Panc1 (cell line): ENCODE results near the gene EVL. TPM values are rescaled to one million over a fixed set of nuclear protein-coding genes. Genes with fewer than 3 reads are reported as not detected.

ENCODE experiments used
- ATAC-seq: fragments of 200-7000 bp; cut with Tn5 transposase; 2 replicates; pipeline ENCODE4 v1.9.1; 2020; ENCODE audit warnings: mild to moderate bottlenecking, moderate library complexity
- BruUV-seq: library from RNA; stranded (reverse); fragments of 400-500 nt; replicated peaks from 2 replicates; lab custom pipeline; 2021; lab: Mats Ljungman, UMichigan
- CTCF ChIA-PET: fragments of 300-600 bp; sonication (Branson Sonifier 250); formaldehyde crosslinking; loops from one replicate; lab custom pipeline; 2022; ENCODE audit warnings: antibody characterized with exemption; lab: Charles Lee
- POLR2A ChIA-PET: fragments of 300-600 bp; sonication (Branson Sonifier 250); formaldehyde crosslinking; loops from one replicate; lab custom pipeline; 2022; ENCODE audit warnings: antibody characterized with exemption; lab: Charles Lee
- DNase-seq: peaks from one replicate; pipeline ENCODE4 v3.0.0-alpha.2; 2010; ENCODE audit warnings: low read depth, low spot score
- H3K27ac ChIP-seq: 2 replicates; pipeline ENCODE4 v1.5.1; 2011; ENCODE audit warnings: mild to moderate bottlenecking, low read length, inconsistent platforms
- H3K27me3 ChIP-seq: fragments of 200-500 bp; sonication (Bioruptor generic); 2 replicates; pipeline ENCODE4 v1.6.0; 2014; ENCODE audit warnings: low read length, inconsistent platforms; ENCODE audit not compliant: control insufficient read depth, insufficient read depth
- H3K36me3 ChIP-seq: fragments of 200-500 bp; sonication (Bioruptor generic); 2 replicates; pipeline ENCODE4 v1.5.1; 2014; ENCODE audit warnings: inconsistent platforms, mild to moderate bottlenecking, low read length, moderate library complexity; ENCODE audit not compliant: control insufficient read depth, insufficient read depth
- H3K4me1 ChIP-seq: 2 replicates; pipeline ENCODE4 v1.5.1; 2011; ENCODE audit warnings: inconsistent platforms, mild to moderate bottlenecking, low read length, moderate library complexity; ENCODE audit not compliant: control insufficient read depth, insufficient read depth
- H3K4me3 ChIP-seq, 2 experiments: 2 replicates each; pipeline ENCODE4 v1.5.1; 2011 to 2012; ENCODE audit warnings: low read depth in 2 of 2, low read length in 2 of 2, mild to moderate bottlenecking in 2 of 2, inconsistent platforms in 1 of 2, moderate library complexity in 1 of 2
- H3K9me3 ChIP-seq: fragments of 200-500 bp; sonication (Bioruptor generic); 2 replicates; pipeline ENCODE4 v1.5.1; 2014; ENCODE audit warnings: low read depth, mild to moderate bottlenecking, inconsistent platforms, low read length, moderate library complexity; ENCODE audit not compliant: control insufficient read depth, insufficient read depth
- POLR2AphosphoS5 ChIP-seq: IDR thresholded peaks from 2 replicates; pipeline ENCODE4 v1.6.1; 2012; ENCODE audit warnings: mild to moderate bottlenecking, low read depth, low read length, moderate library complexity
- SIN3A ChIP-seq: IDR thresholded peaks from 2 replicates; pipeline ENCODE4 v1.6.1; 2012; ENCODE audit warnings: low read depth, mild to moderate bottlenecking, low read length, moderate library complexity, borderline replicate concordance; ENCODE audit not compliant: insufficient read depth
- TCF7L2 ChIP-seq: IDR thresholded peaks from 2 replicates; pipeline ENCODE4 v1.6.1; 2011; ENCODE audit warnings: mild to moderate bottlenecking, low read depth, low read length, inconsistent platforms
- in situ Hi-C: cut with HindIII; loops from 2 replicates; pipeline ENCODE4 v1.10.0; 2016; ENCODE audit warnings: low sequenced_read_pairs, low pct_unique_long_range_greater_than_20kb
- intact Hi-C: fragments of 100-400 bp; cut with micrococcal nuclease; formaldehyde crosslinking; loops from one replicate; pipeline ENCODE4 v1.10.0; 2022; ENCODE audit not compliant: unreplicated experiment
- total RNA-seq: library from RNA; stranded (reverse); gene quantifications from one replicate; pipeline ENCODE4 v1.2.1, GENCODE V29; 2021; ENCODE audit not compliant: unreplicated experiment
- TF ChIP-seq, protein P1 (sequence below), 2 experiments: IDR thresholded peaks; 2 replicates each; pipeline ENCODE4 v1.6.1; 2011 to 2012; ENCODE audit warnings: low read depth in 2 of 2, control low read depth in 1 of 2, low read length in 1 of 2, mild to moderate bottlenecking in 1 of 2, moderate library complexity in 1 of 2; ENCODE audit not compliant: insufficient read depth in 1 of 2
- TF ChIP-seq, protein P2 (sequence below): fragments of 450-650 bp; IDR thresholded peaks from 2 replicates; pipeline ENCODE4 v1.5.1; 2017; ENCODE audit warnings: mild to moderate bottlenecking

The EVL gene
- total RNA-seq, 1 experiment from 2014 or later: 38.3 TPM

DNA sequence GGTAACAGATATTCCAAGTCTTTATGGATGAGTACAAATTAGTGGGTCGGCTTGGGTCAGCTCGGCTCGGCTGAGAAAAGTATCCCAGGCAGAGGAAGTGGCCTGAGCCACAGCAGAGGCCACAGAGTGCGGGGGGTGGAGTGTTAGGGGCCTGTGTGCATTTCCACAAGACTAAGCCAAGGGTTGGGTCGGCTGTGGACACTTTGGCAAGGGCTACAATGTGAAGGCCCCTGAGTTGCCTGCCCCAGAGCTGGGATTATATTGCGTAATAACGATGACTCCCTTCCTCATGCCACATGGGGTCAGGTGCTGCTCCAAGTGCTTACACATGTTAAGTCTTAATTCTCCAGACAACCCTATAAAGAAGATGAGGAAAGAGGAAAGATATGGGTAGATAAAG lies 11.4 kb downstream of the EVL start:
- no peak for TF ChIP-seq SIN3A
- TF ChIP-seq, protein P1, sequence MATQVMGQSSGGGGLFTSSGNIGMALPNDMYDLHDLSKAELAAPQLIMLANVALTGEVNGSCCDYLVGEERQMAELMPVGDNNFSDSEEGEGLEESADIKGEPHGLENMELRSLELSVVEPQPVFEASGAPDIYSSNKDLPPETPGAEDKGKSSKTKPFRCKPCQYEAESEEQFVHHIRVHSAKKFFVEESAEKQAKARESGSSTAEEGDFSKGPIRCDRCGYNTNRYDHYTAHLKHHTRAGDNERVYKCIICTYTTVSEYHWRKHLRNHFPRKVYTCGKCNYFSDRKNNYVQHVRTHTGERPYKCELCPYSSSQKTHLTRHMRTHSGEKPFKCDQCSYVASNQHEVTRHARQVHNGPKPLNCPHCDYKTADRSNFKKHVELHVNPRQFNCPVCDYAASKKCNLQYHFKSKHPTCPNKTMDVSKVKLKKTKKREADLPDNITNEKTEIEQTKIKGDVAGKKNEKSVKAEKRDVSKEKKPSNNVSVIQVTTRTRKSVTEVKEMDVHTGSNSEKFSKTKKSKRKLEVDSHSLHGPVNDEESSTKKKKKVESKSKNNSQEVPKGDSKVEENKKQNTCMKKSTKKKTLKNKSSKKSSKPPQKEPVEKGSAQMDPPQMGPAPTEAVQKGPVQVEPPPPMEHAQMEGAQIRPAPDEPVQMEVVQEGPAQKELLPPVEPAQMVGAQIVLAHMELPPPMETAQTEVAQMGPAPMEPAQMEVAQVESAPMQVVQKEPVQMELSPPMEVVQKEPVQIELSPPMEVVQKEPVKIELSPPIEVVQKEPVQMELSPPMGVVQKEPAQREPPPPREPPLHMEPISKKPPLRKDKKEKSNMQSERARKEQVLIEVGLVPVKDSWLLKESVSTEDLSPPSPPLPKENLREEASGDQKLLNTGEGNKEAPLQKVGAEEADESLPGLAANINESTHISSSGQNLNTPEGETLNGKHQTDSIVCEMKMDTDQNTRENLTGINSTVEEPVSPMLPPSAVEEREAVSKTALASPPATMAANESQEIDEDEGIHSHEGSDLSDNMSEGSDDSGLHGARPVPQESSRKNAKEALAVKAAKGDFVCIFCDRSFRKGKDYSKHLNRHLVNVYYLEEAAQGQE (IDR thresholded peaks at IDR 0.05; ENCODE audit: insufficient read depth in 1 of 2, low read depth in 2 of 2, low read length in 1 of 2): no peak
- no peak for TF ChIP-seq POLR2AphosphoS5
- TF ChIP-seq, protein P2, sequence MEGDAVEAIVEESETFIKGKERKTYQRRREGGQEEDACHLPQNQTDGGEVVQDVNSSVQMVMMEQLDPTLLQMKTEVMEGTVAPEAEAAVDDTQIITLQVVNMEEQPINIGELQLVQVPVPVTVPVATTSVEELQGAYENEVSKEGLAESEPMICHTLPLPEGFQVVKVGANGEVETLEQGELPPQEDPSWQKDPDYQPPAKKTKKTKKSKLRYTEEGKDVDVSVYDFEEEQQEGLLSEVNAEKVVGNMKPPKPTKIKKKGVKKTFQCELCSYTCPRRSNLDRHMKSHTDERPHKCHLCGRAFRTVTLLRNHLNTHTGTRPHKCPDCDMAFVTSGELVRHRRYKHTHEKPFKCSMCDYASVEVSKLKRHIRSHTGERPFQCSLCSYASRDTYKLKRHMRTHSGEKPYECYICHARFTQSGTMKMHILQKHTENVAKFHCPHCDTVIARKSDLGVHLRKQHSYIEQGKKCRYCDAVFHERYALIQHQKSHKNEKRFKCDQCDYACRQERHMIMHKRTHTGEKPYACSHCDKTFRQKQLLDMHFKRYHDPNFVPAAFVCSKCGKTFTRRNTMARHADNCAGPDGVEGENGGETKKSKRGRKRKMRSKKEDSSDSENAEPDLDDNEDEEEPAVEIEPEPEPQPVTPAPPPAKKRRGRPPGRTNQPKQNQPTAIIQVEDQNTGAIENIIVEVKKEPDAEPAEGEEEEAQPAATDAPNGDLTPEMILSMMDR: no peak
- no peak for TF ChIP-seq TCF7L2
- Histone ChIP-seq H3K9me3 (no peaks in the 10 kb centered on the region), H3K4me1 (no peaks in the 10 kb centered on the region), H3K36me3 (no peaks in the 10 kb centered on the region), H3K4me3 (no peak overlapping the region), H3K27me3 (no peaks in the 10 kb centered on the region), H3K27ac (no peak overlapping the region)
- in situ Hi-C loops (no loop called here), intact Hi-C loops (no loop called here)
- DNase-seq (no peak), ATAC-seq (no peak)
- ChIA-PET POLR2A (no interaction called here), CTCF (no interaction called here)
- no TSS peak for BruUV-seq

DNA sequence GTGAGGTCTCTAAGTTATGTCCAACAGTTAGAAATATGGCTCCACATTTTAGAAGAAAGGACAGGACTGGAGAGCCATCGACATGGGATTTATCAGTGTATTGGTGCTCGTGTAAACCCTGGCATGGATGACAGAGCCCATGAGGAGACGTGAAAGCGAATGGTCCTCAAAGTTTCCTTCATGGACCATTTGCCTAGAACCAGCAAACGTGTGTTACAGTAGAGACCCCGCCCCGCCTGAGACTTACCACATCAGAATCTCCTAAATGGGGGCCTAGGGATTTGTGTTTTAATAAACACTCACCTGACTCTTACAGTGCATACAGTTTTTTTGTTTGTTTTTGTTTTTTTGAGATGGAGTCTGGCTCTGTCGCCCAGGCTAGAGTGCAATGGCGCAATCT lies 12.2 kb downstream of the EVL start:
- no peak for DNase-seq
- no peak overlapping the region for H3K27ac ChIP-seq
- ATAC-seq: no peak
- H3K4me3 ChIP-seq: no peak overlapping the region
- no peaks in the 10 kb centered on the region for H3K27me3 ChIP-seq
- TF ChIP-seq, protein P2: no peak
- TF ChIP-seq, protein P1 (IDR thresholded peaks at IDR 0.05; ENCODE audit: insufficient read depth in 1 of 2, low read depth in 2 of 2, low read length in 1 of 2): no peak
- no peak for TF ChIP-seq SIN3A
- TF ChIP-seq TCF7L2: no peak
- TF ChIP-seq POLR2AphosphoS5: no peak
- no TSS peak for BruUV-seq
- H3K4me1 ChIP-seq: no peaks in the 10 kb centered on the region
- intact Hi-C loops (no loop called here), in situ Hi-C loops (no loop called here)
- no peaks in the 10 kb centered on the region for H3K36me3 ChIP-seq
- ChIA-PET POLR2A (no interaction called here), CTCF (no interaction called here)
- H3K9me3 ChIP-seq: no peaks in the 10 kb centered on the region
